Osteocyte (in vitro differentiated cells): Measurements from ENCODE around the gene HAPLN3. TPM values are rescaled to one million over a fixed set of nuclear protein-coding genes. Genes with fewer than 3 reads are reported as not detected.

Source experiments
- DNase-seq: peaks from one replicate; pipeline ENCODE4 v3.0.0; 2021; ENCODE audit warnings: mixed read lengths; ENCODE audit not compliant: unreplicated experiment; ENCODE audit errors: extremely low spot score
- H3K27ac Mint-ChIP-seq: one replicate; pipeline ENCODE4 v1.8.0; 2021; ENCODE audit warnings: mild to moderate bottlenecking, mixed read lengths; ENCODE audit not compliant: unreplicated experiment
- H3K27me3 Mint-ChIP-seq: one replicate; pipeline ENCODE4 v1.8.0; 2021; ENCODE audit warnings: mixed read lengths; ENCODE audit not compliant: unreplicated experiment
- H3K36me3 Mint-ChIP-seq: one replicate; pipeline ENCODE4 v1.8.0; 2021; ENCODE audit warnings: mixed read lengths; ENCODE audit not compliant: unreplicated experiment
- H3K4me1 Mint-ChIP-seq: one replicate; pipeline ENCODE4 v1.8.0; 2021; ENCODE audit warnings: mixed read lengths; ENCODE audit not compliant: unreplicated experiment
- H3K4me3 Mint-ChIP-seq: one replicate; pipeline ENCODE4 v1.8.0; 2021; ENCODE audit warnings: mild to moderate bottlenecking, moderate library complexity, mixed read lengths; ENCODE audit not compliant: unreplicated experiment
- H3K9me3 Mint-ChIP-seq: one replicate; pipeline ENCODE4 v1.8.0; 2021; ENCODE audit warnings: mixed read lengths; ENCODE audit not compliant: unreplicated experiment
- CTCF ChIP-seq: fragments of 200-600 bp; sonication (generic); IDR thresholded peaks from 2 replicates; pipeline ENCODE4 v1.5.0; 2021; ENCODE audit warnings: antibody characterized with exemption, mild to moderate bottlenecking, moderate library complexity
- total RNA-seq: library from RNA; stranded (reverse); gene quantifications from 2 replicates; pipeline ENCODE4 v1.2.1, GENCODE V29; 2021

HAPLN3 gene
- total RNA-seq, 1 donor from 2014 or later = 41.3 TPM

GRCh38 chr15:88890495-88890894 lies 4.8 kb downstream of the HAPLN3 start:
- Mint-ChIP-seq H3K27me3 (no peaks in the 10 kb centered on the region), H3K4me1 (peaks cover 8% of the 10 kb centered on the region), H3K4me3 (no peak overlapping the region), H3K27ac (no peak overlapping the region), H3K9me3 (no peaks in the 10 kb centered on the region), H3K36me3 (no peaks in the 10 kb centered on the region)
- no peak for TF ChIP-seq CTCF
- no peak for DNase-seq

- no peaks in the 10 kb centered on the region for H3K9me3 Mint-ChIP-seq
- no peak overlapping the region for H3K27ac Mint-ChIP-seq
- H3K4me3 Mint-ChIP-seq = no peak overlapping the region
- no peak for DNase-seq
- H3K27me3 Mint-ChIP-seq = no peaks in the 10 kb centered on the region
- H3K36me3 Mint-ChIP-seq = no peaks in the 10 kb centered on the region
- TF ChIP-seq CTCF = no peak
- H3K4me1 Mint-ChIP-seq = no peaks in the 10 kb centered on the region
These were observed 6.6 kb downstream of the HAPLN3 start for GRCh38 chr15:88888719-88889118.

GRCh38 chr15:88887068-88887580 lies 8.2 kb downstream of the HAPLN3 start:
- TF ChIP-seq CTCF = no peak

GRCh38 chr15:88882785-88883184 lies 12.6 kb downstream of the HAPLN3 start:
- Mint-ChIP-seq H3K27me3 (no peaks in the 10 kb centered on the region), H3K27ac (no peak overlapping the region), H3K36me3 (peaks cover 4% of the 10 kb centered on the region), H3K9me3 (no peaks in the 10 kb centered on the region), H3K4me3 (no peak overlapping the region), H3K4me1 (no peaks in the 10 kb centered on the region)
- no peak for DNase-seq
- no peak for TF ChIP-seq CTCF

More at GRCh38 chr15:88887068-88887580, 8.2 kb downstream of the HAPLN3 start:
- Mint-ChIP-seq H3K27ac (no peak overlapping the region), H3K27me3 (no peaks in the 10 kb centered on the region), H3K9me3 (no peaks in the 10 kb centered on the region), H3K36me3 (no peaks in the 10 kb centered on the region), H3K4me1 (no peaks in the 10 kb centered on the region), H3K4me3 (no peak overlapping the region)
- DNase-seq = no peak

- Mint-ChIP-seq H3K4me3 (no peak overlapping the region), H3K36me3 (peaks cover 6% of the 10 kb centered on the region), H3K4me1 (no peaks in the 10 kb centered on the region), H3K9me3 (no peaks in the 10 kb centered on the region), H3K27ac (no peak overlapping the region), H3K27me3 (no peaks in the 10 kb centered on the region)
- DNase-seq = no peak
- TF ChIP-seq CTCF = no peak
These were observed 13.6 kb downstream of the HAPLN3 start for GRCh38 chr15:88881775-88882174.
